ENCODE measurements around the gene CABCOCO1. TPM values are rescaled to one million over a fixed set of nuclear protein-coding genes. Genes with fewer than 3 reads are reported as not detected.

The CABCOCO1 gene
- polyA plus RNA-seq, 1 donor (not counting 4 experiments of a cell fraction or from before 2014, with no cell fraction given), result 0.17 TPM

DNA sequence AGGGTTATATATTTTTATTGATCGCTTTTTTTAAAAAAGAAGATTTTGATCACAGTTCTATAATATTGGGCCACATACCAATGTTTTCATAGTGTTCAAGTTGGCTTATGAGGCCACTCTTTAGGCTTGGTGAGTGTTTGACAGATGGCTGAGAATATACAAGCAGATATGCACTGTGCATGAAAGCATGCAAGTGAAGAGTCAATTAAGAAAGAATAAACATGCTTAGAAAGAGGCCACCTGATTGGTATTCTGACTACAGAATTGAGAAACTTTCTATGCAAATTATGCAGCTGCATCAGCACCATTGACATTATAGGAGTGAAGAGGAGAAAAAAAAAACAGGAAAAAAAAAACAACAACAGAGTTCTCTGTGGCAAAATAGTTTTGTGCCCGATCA lies 39.9 kb downstream of the CABCOCO1 start:
- Histone ChIP-seq H3K27ac (ENCODE audit: control insufficient read depth, insufficient read depth, low read length) (no peak overlapping the region), H4K20me1 (ENCODE audit: control insufficient read depth, extremely low read depth, insufficient read depth, low read length) (no peaks in the 10 kb centered on the region), H3K79me2 (ENCODE audit: control insufficient read depth, insufficient read depth, low read length) (no peaks in the 10 kb centered on the region), H3K27me3 (ENCODE audit: control insufficient read depth, extremely low read depth, insufficient read depth, low read length) (no peaks in the 10 kb centered on the region), H3K36me3 (ENCODE audit: control insufficient read depth in 2 of 2, extremely low read depth in 1 of 2, insufficient read depth in 2 of 2, low read length in 2 of 2) (no peaks in the 10 kb centered on the region), H3K4me1 (ENCODE audit: control insufficient read depth, extremely low read depth, insufficient read depth, low read length) (no peaks in the 10 kb centered on the region), H3K9ac (ENCODE audit: control insufficient read depth, extremely low read depth, insufficient read depth, low read length) (no peak overlapping the region), H3K4me3 (ENCODE audit: control insufficient read depth in 2 of 3, extremely low read depth in 1 of 3, insufficient read depth in 2 of 3, low read depth in 1 of 3, low read length in 3 of 3) (no peak overlapping the region), H2AFZ (ENCODE audit: control insufficient read depth, low read length) (no peak overlapping the region), H3K4me2 (ENCODE audit: control insufficient read depth, extremely low read depth, insufficient read depth, low read depth, low read length) (no peak overlapping the region), H3K9me1 (ENCODE audit: control insufficient read depth, extremely low read depth, insufficient read depth, low read length) (no peaks in the 10 kb centered on the region), H3K9me3 (ENCODE audit: control insufficient read depth, low read depth, low read length) (no peaks in the 10 kb centered on the region)
- TF ChIP-seq, protein P1, sequence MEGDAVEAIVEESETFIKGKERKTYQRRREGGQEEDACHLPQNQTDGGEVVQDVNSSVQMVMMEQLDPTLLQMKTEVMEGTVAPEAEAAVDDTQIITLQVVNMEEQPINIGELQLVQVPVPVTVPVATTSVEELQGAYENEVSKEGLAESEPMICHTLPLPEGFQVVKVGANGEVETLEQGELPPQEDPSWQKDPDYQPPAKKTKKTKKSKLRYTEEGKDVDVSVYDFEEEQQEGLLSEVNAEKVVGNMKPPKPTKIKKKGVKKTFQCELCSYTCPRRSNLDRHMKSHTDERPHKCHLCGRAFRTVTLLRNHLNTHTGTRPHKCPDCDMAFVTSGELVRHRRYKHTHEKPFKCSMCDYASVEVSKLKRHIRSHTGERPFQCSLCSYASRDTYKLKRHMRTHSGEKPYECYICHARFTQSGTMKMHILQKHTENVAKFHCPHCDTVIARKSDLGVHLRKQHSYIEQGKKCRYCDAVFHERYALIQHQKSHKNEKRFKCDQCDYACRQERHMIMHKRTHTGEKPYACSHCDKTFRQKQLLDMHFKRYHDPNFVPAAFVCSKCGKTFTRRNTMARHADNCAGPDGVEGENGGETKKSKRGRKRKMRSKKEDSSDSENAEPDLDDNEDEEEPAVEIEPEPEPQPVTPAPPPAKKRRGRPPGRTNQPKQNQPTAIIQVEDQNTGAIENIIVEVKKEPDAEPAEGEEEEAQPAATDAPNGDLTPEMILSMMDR (optimal IDR thresholded peaks at IDR 0.05 in 1 of 3, IDR thresholded peaks at IDR 0.05 in 1 of 3, conservative IDR thresholded peaks at IDR 0.05 in 1 of 3; ENCODE audit: extremely low read depth in 1 of 3, insufficient read depth in 2 of 3, low read length in 3 of 3), result no peak
- no peak for TF ChIP-seq EZH2 (IDR thresholded peaks at IDR 0.05; ENCODE audit: low read length)
- FAIRE-seq, result no peak
- DNase-seq (ENCODE audit: low read depth, low spot score), result no peak
- dilution Hi-C loops (cut with MboI; ENCODE audit: extremely low pct_ligation_motif_present, low sequenced_read_pairs), result no loop called here

DNA sequence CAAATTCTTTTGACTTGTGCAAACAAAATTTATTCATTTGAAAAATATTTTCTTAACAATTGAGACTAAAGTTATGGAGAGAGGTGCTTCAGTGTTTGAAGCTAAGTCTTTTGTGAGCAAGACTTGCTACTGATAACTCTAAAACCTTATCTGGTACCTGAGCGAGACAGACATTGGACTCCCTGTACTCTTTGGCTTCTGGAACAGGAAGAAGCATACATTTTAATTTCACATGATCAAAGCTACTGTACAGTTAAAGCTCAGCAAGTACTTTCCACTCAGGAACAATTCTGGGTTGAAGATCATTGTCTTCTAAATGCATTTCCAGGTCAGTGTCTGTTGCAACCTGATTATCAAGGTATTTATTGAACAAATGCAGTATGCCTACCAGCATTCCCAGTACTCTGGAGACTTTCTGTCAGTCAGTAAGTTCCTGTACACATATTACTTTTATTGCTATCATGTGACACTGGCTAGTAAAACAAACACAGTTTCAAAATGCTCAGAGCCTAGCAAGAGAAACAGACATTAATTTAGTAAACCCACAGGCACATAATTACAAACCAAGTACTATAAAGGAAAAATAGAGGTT lies 42.4 kb downstream of the CABCOCO1 start:
- dilution Hi-C loops (cut with MboI; ENCODE audit: extremely low pct_ligation_motif_present, low sequenced_read_pairs), result no loop called here

More for the DNA sequence above, 42.4 kb downstream of the CABCOCO1 start:
- Histone ChIP-seq H3K4me1 (ENCODE audit: control insufficient read depth, extremely low read depth, insufficient read depth, low read length) (no peaks in the 10 kb centered on the region), H3K36me3 (ENCODE audit: control insufficient read depth in 2 of 2, extremely low read depth in 1 of 2, insufficient read depth in 2 of 2, low read length in 2 of 2) (no peaks in the 10 kb centered on the region), H3K9me1 (ENCODE audit: control insufficient read depth, extremely low read depth, insufficient read depth, low read length) (no peaks in the 10 kb centered on the region), H3K27me3 (ENCODE audit: control insufficient read depth, extremely low read depth, insufficient read depth, low read length) (no peaks in the 10 kb centered on the region), H4K20me1 (ENCODE audit: control insufficient read depth, extremely low read depth, insufficient read depth, low read length) (no peaks in the 10 kb centered on the region), H3K79me2 (ENCODE audit: control insufficient read depth, insufficient read depth, low read length) (no peaks in the 10 kb centered on the region), H3K9ac (ENCODE audit: control insufficient read depth, extremely low read depth, insufficient read depth, low read length) (no peak overlapping the region), H3K27ac (ENCODE audit: control insufficient read depth, insufficient read depth, low read length) (no peak overlapping the region), H3K9me3 (ENCODE audit: control insufficient read depth, low read depth, low read length) (no peaks in the 10 kb centered on the region), H2AFZ (ENCODE audit: control insufficient read depth, low read length) (no peak overlapping the region), H3K4me3 (ENCODE audit: control insufficient read depth in 2 of 3, extremely low read depth in 1 of 3, insufficient read depth in 2 of 3, low read depth in 1 of 3, low read length in 3 of 3) (no peak overlapping the region), H3K4me2 (ENCODE audit: control insufficient read depth, extremely low read depth, insufficient read depth, low read depth, low read length) (no peak overlapping the region)
- DNase-seq (ENCODE audit: low read depth, low spot score) (no peak), FAIRE-seq (peak; percentile 23)
- TF ChIP-seq, protein P1 (optimal IDR thresholded peaks at IDR 0.05 in 1 of 3, IDR thresholded peaks at IDR 0.05 in 1 of 3, conservative IDR thresholded peaks at IDR 0.05 in 1 of 3; ENCODE audit: extremely low read depth in 1 of 3, insufficient read depth in 2 of 3, low read length in 3 of 3), result no peak
- TF ChIP-seq EZH2 (IDR thresholded peaks at IDR 0.05; ENCODE audit: low read length), result no peak
